Kidney epithelial cell (primary cell): ENCODE measurements around the gene INCA1. TPM values are rescaled to one million over a fixed set of nuclear protein-coding genes. Genes with fewer than 3 reads are reported as not detected.

Experiments
- DNase-seq: peaks from one replicate; pipeline ENCODE4 v3.0.0-alpha.2; 2010; ENCODE audit warnings: low read depth
- H3K27me3 ChIP-seq: 2 replicates; pipeline ENCODE4 v1.6.0; 2011; ENCODE audit warnings: low read length; ENCODE audit not compliant: control insufficient read depth, insufficient read depth
- H3K36me3 ChIP-seq: 2 replicates; pipeline ENCODE4 v1.5.1; 2011; ENCODE audit warnings: low read length; ENCODE audit not compliant: control insufficient read depth, insufficient read depth
- H3K4me3 ChIP-seq: 2 replicates; pipeline ENCODE4 v1.5.1; 2011; ENCODE audit warnings: low read depth, mild to moderate bottlenecking, control low read depth, low read length
- total RNA-seq: library from RNA; depleted of rRNA; stranded (reverse); fragments of >200 nt; gene quantifications from 2 replicates; pipeline ENCODE4 v1.2.3, GENCODE V29; 2015
- TF ChIP-seq, protein P1 (sequence below): IDR thresholded peaks from 2 replicates; pipeline ENCODE4 v1.5.1; 2011; ENCODE audit warnings: mild to moderate bottlenecking, moderate library complexity, low read length, control low read depth, inconsistent platforms; ENCODE audit not compliant: insufficient read depth, poor library complexity, severe bottlenecking

Gene INCA1
- total RNA-seq, 1 donor from 2014 or later, result 2.2 TPM

DNA sequence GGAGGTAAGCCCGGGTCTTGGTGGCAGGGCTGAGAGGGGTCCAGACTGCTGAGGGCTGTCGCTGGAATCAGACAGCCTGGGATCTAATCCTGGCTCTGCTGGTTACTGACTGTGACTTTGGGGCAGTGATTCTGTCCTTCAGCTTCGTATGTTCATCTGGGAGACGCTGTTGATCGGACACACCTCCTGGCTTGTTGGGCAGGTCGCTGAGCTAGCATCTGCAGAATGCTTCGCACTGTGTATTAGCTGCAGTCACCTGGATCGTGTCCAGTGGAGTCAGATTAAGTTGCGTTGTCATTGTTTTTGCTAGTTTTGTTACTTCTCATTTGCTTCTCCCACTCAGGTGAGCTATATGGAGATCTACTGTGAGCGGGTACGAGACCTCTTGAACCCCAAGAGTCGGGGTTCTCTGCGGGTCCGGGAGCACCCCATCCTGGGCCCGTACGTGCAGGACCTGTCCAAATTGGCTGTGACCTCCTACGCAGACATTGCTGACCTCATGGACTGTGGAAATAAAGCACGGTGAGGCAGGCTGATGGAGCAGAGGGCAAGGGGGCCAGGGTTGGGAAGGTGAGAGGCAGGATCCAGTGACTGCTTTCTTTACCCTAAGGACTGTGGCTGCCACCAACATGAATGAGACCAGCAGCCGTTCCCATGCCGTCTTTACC is 4.9 kb upstream of the INCA1 start:
- Histone ChIP-seq H3K36me3 (peaks cover 2% of the 10 kb centered on the region), H3K27me3 (no peaks in the 10 kb centered on the region), H3K4me3 (no peak overlapping the region)
- TF ChIP-seq, protein P1, sequence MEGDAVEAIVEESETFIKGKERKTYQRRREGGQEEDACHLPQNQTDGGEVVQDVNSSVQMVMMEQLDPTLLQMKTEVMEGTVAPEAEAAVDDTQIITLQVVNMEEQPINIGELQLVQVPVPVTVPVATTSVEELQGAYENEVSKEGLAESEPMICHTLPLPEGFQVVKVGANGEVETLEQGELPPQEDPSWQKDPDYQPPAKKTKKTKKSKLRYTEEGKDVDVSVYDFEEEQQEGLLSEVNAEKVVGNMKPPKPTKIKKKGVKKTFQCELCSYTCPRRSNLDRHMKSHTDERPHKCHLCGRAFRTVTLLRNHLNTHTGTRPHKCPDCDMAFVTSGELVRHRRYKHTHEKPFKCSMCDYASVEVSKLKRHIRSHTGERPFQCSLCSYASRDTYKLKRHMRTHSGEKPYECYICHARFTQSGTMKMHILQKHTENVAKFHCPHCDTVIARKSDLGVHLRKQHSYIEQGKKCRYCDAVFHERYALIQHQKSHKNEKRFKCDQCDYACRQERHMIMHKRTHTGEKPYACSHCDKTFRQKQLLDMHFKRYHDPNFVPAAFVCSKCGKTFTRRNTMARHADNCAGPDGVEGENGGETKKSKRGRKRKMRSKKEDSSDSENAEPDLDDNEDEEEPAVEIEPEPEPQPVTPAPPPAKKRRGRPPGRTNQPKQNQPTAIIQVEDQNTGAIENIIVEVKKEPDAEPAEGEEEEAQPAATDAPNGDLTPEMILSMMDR, result no peak
- DNase-seq, result no peak

DNA sequence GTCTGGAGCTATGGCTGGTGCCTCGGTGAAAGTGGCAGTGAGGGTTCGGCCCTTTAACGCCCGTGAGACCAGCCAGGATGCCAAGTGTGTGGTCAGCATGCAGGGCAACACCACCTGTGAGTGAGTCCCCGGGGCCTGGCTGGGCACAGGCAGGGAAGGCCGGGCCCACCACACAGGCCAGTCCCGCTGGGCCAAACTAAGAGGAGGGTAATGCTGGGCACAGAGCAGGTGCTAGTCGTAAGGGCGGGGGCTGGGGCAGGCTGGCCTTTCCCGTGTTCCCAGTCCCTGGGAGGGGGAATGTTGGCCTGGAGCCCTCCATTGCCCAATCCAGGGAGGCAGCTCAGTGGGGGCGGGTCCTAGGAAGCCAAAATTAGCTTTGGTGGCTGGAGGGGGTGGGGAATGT is 2.9 kb upstream of the INCA1 start:
- no peak overlapping the region for H3K4me3 ChIP-seq
- peaks cover 2% of the 10 kb centered on the region for H3K36me3 ChIP-seq
- no peak for DNase-seq
- H3K27me3 ChIP-seq, result no peaks in the 10 kb centered on the region
- TF ChIP-seq, protein P1, result no peak

DNA sequence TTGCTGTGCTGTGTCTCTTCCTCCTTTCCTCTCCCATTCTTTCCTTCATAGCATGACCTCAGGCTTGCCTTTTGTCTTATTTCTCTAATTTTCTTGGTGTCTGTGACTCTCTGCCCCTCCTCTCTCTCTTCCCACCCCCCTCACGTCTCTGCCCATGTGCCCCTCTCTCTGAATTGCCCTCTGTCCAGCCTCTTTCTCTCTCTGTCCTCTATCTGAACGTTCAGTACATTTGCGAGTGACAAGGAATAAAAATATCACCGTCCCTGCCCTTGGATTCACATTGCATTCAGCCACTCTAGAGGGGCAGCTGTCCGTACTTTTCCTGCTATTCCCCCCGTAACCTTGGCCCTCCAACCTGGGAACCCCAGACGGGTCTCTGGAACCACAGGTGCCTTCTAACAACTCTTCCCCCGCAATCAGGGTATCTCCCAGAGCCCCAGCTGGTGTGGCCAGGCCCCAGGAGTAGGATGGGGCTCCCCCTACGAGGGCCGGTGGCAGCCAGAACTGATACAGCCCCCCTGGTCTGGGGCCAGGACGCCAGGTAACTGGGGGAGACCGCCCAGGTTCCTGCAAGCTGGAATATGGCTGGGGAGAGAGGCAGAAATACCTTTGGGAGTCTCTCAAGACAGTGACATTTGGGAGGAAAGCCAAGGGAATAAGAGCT is 2.2 kb upstream of the INCA1 start:
- Histone ChIP-seq H3K27me3 (no peaks in the 10 kb centered on the region), H3K4me3 (peak overlapping the region; percentile 97), H3K36me3 (peaks cover 2% of the 10 kb centered on the region)
- no peak for DNase-seq
- TF ChIP-seq, protein P1, result no peak

DNA sequence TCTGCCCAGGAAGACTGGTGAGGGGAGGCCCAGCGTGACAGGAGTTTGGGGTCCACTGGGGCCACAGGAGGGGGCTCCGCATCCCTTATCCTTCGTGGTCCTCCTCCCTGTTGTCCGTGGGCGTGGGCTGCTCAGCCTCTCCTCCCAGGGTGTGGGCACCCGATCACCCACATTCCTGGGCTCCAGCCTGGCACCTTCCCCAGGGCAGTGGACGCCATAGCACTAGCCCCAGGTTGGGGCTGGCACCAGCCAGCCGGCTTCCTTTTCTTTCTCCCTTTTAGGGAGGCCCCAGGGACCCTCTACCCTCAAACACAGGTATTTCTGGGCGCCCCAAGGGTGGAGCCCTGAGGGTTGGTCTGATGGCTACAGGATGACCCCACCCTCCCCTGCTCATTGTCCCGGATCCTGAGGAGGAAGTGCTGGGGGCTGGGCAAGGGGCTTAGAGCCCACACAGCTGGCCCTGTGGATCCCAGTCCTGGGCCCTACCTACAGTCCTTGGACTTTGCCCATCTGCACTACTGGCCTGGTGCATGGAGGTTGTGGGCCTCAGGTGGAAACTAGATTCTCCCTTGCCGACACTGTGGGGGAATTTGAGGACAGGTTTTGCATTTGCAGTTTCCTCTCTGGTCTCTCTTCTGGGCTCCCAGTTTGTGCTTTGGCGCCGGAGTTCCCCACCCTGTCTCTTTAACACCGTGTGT is 1.6 kb upstream of the INCA1 start:
- TF ChIP-seq, protein P1, result no peak
- peaks cover 1% of the 10 kb centered on the region for H3K36me3 ChIP-seq
- H3K4me3 ChIP-seq, result peak overlapping the region; percentile 97
- no peaks in the 10 kb centered on the region for H3K27me3 ChIP-seq
- no peak for DNase-seq

DNA sequence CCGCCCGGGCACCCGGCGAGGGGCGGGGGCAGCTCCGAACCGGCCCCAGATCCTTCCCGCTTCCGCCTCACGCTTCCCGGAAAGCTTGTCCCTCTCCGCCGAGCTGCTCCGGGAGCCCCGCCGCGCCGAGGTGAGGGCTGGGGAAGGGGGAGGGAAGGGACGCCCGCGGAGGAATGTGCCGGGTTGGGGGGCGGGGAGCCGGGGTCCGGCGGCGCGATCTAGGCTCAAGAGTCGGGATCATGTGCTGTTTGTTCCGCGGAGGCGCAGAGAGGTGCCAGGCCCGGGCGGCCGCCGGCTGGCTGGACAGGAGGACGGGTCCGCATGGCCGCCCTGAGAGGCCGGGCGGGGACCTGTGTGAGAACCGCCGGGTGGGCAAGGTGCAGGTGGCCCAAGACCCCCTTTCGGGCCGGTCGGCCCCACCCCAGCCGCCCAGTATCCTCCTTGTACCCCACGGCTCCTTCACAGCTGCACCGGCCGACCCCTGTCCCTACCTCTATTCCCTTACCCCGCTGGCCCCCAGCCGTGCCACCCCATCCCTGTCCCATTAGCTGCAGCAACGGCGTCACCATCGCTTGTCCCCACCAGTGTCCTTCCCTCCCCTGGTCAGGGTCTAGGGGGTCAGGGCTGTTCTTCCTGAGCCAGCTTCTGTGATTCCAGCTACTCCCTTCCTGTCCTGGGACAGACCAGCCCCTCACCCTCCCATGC is 857 bp upstream of the INCA1 start:
- DNase-seq, result no peak
- no peaks in the 10 kb centered on the region for H3K27me3 ChIP-seq

More for the DNA sequence above, 857 bp upstream of the INCA1 start:
- Histone ChIP-seq H3K4me3 (peak overlapping the region; percentile 97), H3K36me3 (no peaks in the 10 kb centered on the region)
- TF ChIP-seq, protein P1, result no peak
